Esophagus muscularis mucosa (tissue), 3 donors: ENCODE data around the gene RAB18.

Source experiments
- CTCF ChIP-seq, 3 experiments: fragments of 200-600 bp in 2 of 3; fragments of 450-650 bp in 1 of 3; sonication (generic) in 2 of 3; IDR thresholded peaks; one replicate each; pipeline ENCODE4 v1.5.1; 2017 to 2019; ENCODE audit warnings: antibody characterized with exemption in 3 of 3, mild to moderate bottlenecking in 2 of 3, moderate library complexity in 1 of 3
- POLR2A ChIP-seq: fragments of 450-650 bp; IDR thresholded peaks from one replicate; pipeline ENCODE4 v1.6.1; 2017; ENCODE audit warnings: antibody characterized with exemption, moderate library complexity, mild to moderate bottlenecking, low read depth
- POLR2AphosphoS5 ChIP-seq, 2 donors: sonication (generic); formaldehyde crosslinking; IDR thresholded peaks; one replicate each; pipeline ENCODE4 v1.6.1; 2017; ENCODE audit warnings: antibody characterized with exemption in 2 of 2

DNA sequence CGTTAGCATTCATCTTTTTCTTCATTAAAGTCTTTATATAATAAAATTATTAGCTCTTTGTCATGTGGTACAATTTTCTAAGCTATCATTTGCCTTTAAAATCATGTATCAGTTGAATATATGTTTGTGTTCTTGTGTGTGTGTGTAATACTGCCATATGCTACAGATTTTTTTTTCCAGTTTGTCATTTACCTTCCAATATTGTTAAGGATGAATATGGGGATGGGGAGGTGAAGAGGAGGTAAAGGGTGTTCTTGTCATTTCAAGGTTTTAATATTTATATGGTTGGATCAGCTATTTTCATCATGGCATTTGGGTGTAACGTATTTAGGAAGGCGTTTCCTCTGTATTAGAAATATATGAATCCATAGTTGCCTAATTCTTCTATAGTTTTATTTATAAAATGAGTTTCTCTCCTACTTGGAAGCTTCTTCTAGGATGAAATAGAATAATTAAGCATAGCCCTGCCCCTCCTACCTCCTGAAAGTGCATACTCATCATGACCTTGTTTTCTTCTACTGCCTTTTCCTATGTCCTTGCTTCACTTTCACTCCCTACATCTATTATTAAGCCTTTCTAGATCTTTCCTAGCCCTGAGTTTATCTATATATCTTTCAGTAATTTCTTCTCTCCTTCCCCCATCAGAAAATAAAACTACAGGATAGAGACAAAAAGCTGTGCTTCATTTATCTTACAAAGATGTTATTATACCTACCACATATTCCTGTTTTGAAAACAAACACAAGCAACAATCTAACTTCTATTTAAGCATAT lies 25.1 kb downstream of the RAB18 start:
- TF ChIP-seq CTCF (IDR thresholded peaks at IDR 0.05) (no peak), POLR2AphosphoS5 (IDR thresholded peaks at IDR 0.05) (no peak), POLR2A (no peak)
